ENCODE data around the gene PDK1. TPM values are rescaled to one million over a fixed set of nuclear protein-coding genes. Genes with fewer than 3 reads are reported as not detected.
"Not testable (repeated sequence)": the region's sequence is repeated elsewhere in the genome, so short reads cannot be mapped to it uniquely, and the experiment has no call there.

PDK1 gene
- total RNA-seq, 4 donors from 2014 or later, result 12.4 to 25.6 (median 19.2) TPM

- Histone ChIP-seq H3K9me3 (peaks cover 0 to 12% (median 0%) of the 10 kb centered on the region in 4 donors), H3K36me3 (no peaks in the 10 kb centered on the region), H3K27ac (no peak overlapping the region)
Measured at GRCh38 chr2:172533687-172534086, 22.2 kb upstream of the PDK1 start.

GRCh38 chr2:172535119-172535518, 20.8 kb upstream of the PDK1 start:
- Histone ChIP-seq H3K27ac (no peak overlapping the region), H3K4me1 (no peaks in the 10 kb centered on the region), H3K36me3 (no peaks in the 10 kb centered on the region), H3K4me3 (no peak overlapping the region), H3K27me3 (no peaks in the 10 kb centered on the region), H3K9me3 (peaks cover 0 to 12% (median 0%) of the 10 kb centered on the region in 4 donors)
- TF ChIP-seq POLR2A (IDR thresholded peaks at IDR 0.05) (no peak), CTCF (IDR thresholded peaks at IDR 0.05) (no peak)
- no peak for DNase-seq

More at GRCh38 chr2:172533687-172534086, 22.2 kb upstream of the PDK1 start:
- no peak overlapping the region for H3K4me3 ChIP-seq
- H3K4me1 ChIP-seq, result no peaks in the 10 kb centered on the region
- DNase-seq, result no peak
- no peak for TF ChIP-seq POLR2A (IDR thresholded peaks at IDR 0.05)
- no peak for TF ChIP-seq CTCF (IDR thresholded peaks at IDR 0.05)
- H3K27me3 ChIP-seq, result no peaks in the 10 kb centered on the region

- not testable (repeated sequence) for H3K36me3 ChIP-seq, H3K4me1 ChIP-seq, H3K4me3 ChIP-seq, DNase-seq, H3K27me3 ChIP-seq, H3K27ac ChIP-seq
- H3K9me3 ChIP-seq, result peaks cover 0 to 12% (median 0%) of the 10 kb centered on the region in 4 donors
Measured at GRCh38 chr2:172537851-172538250, 18.0 kb upstream of the PDK1 start.

- Histone ChIP-seq H3K27ac (no peak overlapping the region), H3K4me3 (no peak overlapping the region), H3K36me3 (no peaks in the 10 kb centered on the region), H3K9me3 (no peaks in the 10 kb centered on the region), H3K4me1 (no peaks in the 10 kb centered on the region), H3K27me3 (no peaks in the 10 kb centered on the region)
- DNase-seq, result no peak
- TF ChIP-seq CTCF (IDR thresholded peaks at IDR 0.05), result no peak
- TF ChIP-seq POLR2A (IDR thresholded peaks at IDR 0.05), result no peak
Measured at GRCh38 chr2:172539767-172540166, 16.1 kb upstream of the PDK1 start.

- Histone ChIP-seq H3K4me1 (no peaks in the 10 kb centered on the region), H3K36me3 (no peaks in the 10 kb centered on the region), H3K4me3 (no peak overlapping the region), H3K9me3 (no peaks in the 10 kb centered on the region), H3K27ac (no peak overlapping the region), H3K27me3 (no peaks in the 10 kb centered on the region)
- DNase-seq, result no peak
- no peak for TF ChIP-seq CTCF (IDR thresholded peaks at IDR 0.05)
- TF ChIP-seq POLR2A (IDR thresholded peaks at IDR 0.05), result no peak
Measured at GRCh38 chr2:172540421-172540820, 15.5 kb upstream of the PDK1 start.

GRCh38 chr2:172545408-172546075, 10.3 kb upstream of the PDK1 start:
- Histone ChIP-seq H3K36me3 (no peaks in the 10 kb centered on the region), H3K27me3 (no peaks in the 10 kb centered on the region), H3K27ac (no peak overlapping the region), H3K4me3 (no peak overlapping the region), H3K9me3 (no peaks in the 10 kb centered on the region), H3K4me1 (no peaks in the 10 kb centered on the region)
- TF ChIP-seq CTCF (IDR thresholded peaks at IDR 0.05) (no peak), POLR2A (IDR thresholded peaks at IDR 0.05) (no peak)
- no peak for DNase-seq

All from Peyer's patch (tissue), 4 donors.